ENCODE results near the gene ASAP3.

ASAP3 gene

DNA sequence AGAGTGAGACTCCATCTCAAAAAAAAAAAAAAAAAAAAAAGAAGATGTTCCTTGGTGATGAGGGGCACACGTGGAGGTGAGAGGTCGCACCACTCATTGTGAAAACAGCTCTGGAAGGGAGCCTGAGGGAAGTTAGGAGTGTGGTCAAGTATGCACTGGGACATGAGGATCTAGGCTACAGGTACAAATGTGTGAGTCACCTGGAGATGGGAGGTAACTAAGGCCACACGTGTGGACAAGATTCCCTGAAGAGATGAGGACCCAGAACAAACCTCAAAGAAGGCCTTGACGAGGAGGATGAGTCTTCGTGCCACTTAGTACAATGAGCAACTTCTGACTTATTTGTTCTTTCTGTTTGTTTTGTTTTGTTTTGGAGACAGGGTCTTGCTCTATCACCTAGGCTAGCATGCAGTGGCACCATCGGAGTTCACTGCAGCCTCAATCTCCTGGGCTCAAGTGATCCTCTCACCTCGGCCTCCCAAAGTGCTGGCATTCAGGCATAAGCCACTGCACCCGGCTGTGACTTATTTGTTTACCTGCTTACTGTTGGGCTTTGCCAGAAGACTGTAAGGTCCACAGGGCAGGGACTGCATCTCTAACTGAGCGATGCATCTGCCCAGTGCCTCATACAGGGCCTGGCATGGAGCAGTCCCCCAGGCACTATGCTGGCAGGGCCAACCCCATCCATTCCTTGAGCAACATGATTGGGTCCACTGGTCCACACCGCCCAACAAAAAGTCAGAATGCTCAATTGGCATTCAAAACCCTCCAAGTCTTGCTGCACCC is 6.4 kb downstream of the ASAP3 start:
- no peak for DNase-seq (ENCODE audit: low spot score)

- no peak for DNase-seq (ENCODE audit: low spot score)
Measured at GRCh38 chr1:23475641-23476040, 8.3 kb downstream of the ASAP3 start.

DNA sequence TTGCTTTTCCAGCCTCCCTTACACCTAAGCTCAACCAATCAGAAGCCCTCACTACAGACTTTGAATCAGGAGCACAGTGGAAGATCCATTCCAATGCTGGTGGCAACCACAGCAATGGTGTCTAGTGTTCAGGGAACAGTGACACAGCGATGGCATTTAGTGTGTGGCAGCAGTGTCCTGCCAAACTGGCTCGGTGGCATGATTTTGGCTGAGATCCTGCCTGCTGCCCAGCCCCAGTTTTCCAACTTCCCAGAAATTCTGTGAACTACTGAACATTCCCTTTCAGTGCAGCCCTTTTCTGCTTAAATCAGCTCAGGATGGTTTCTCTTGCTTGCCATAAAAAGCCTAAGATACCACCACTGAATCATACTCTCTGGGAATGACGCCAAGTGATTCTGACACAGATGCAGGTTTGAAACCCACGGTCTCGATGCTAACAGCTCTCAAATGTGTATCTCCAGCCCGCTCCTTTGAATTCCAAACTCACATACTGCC is 8.8 kb downstream of the ASAP3 start:
- DNase-seq (ENCODE audit: low spot score), result peak; percentile 9

DNA sequence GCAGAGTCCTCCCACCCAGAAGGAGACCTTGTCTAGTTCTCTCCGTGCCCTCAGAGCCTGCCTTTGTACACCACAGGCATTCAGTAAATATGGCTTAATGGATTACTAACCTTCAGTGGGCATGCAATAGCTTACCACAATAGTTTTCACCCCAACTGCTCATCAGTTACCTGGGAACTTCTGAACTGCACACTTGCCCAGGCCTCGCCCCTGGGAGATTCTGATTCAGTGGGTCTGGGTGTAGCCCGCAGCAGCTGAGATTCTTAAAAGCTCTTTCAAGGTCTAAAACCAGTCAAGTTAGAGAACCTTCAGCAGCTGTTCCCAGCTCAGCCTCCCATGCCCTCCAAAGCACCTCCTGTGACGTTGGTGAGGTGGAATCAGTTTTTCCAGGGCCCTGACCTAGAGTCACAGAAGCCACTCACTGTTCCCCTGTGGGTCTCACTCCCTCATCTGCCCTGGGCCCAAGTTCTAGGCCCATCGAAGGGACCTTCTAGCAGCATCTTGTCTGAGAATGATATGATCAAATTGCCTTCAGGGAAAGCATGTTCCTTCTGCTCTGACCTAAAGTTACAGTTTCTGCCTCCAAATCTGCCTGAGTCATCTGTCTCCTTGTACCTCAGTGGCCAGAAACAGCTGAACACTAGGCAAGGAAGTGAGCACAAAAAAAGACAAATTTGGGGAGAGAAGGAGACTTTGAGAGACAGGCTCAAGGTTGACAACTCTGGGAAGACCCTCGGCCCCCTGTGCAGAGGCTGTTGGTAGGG is 10.8 kb downstream of the ASAP3 start:
- DNase-seq (ENCODE audit: low spot score), result no peak

- no peak for DNase-seq (ENCODE audit: low spot score)
Measured at GRCh38 chr1:23472351-23473036, 11.5 kb downstream of the ASAP3 start.

- no peak for DNase-seq (ENCODE audit: low spot score)
Measured at GRCh38 chr1:23471473-23472075, 12.4 kb downstream of the ASAP3 start.

GRCh38 chr1:23470282-23471070 is 13.5 kb downstream of the ASAP3 start:
- DNase-seq (ENCODE audit: low spot score), result peak; percentile 20

DNA sequence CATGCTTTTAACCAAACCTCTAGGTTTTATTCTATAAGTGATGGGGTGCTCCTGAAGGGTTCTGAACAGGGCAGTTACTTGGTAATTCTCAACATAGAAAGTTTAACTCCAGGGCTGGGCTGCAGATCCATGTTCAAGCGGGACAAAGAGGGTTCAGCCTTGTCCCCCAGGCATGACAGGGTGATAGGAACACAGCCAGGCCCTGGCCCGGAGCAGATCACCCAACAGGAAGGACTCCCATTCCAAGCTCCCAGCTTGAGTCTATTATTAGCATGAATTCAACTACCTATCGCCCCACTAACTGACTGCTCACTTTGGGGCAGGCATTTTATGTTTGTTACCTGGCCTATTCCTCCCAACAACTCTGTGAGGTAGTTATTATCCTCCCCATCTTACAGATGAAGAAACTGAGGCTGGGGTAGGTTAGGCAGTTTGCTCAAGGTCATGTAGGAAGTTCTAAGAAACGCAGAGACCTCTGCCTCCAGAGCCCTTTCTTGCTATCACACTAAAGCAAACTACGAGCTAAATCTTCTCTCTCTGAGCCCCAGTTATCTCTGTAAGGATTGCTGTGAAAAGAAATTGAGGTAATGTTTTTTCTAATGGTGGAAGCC is 14.5 kb downstream of the ASAP3 start:
- no peak for DNase-seq (ENCODE audit: low spot score)

GRCh38 chr1:23466423-23466989 is 17.5 kb downstream of the ASAP3 start:
- DNase-seq (ENCODE audit: low spot score), result peak; percentile 88

GRCh38 chr1:23463286-23463685 is 20.7 kb downstream of the ASAP3 start:
- DNase-seq (ENCODE audit: low spot score), result no peak

- no peak for DNase-seq (ENCODE audit: low spot score)
Measured at GRCh38 chr1:23462766-23463165, 21.2 kb downstream of the ASAP3 start.

- DNase-seq (ENCODE audit: low spot score), result no peak
Measured at GRCh38 chr1:23461050-23461449, 22.9 kb downstream of the ASAP3 start.

GRCh38 chr1:23460519-23460918 is 23.5 kb downstream of the ASAP3 start:
- no peak for DNase-seq (ENCODE audit: low spot score)

- DNase-seq (ENCODE audit: low spot score), result no peak
Measured at GRCh38 chr1:23459338-23459757, 24.6 kb downstream of the ASAP3 start.

DNA sequence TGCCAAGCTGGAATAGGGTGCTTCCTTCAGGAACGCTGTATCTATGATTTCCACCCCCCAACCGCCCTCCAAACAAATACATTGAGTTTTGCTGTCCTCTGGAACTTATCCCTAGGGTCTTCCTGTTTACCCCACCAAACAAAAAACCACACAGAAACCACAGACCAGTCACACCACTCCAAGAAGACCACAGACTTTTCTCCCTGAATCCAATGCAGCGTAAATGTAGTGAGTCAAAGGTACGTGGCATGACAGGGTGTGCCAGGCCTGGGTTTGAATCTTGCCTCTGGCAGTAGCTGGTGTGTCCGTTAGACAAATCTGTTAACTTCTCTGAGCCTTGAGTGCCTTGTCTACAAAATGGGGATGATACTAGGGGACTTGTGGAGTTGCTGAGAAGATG is 27.8 kb downstream of the ASAP3 start:
- no peak for DNase-seq (ENCODE audit: low spot score)

DNA sequence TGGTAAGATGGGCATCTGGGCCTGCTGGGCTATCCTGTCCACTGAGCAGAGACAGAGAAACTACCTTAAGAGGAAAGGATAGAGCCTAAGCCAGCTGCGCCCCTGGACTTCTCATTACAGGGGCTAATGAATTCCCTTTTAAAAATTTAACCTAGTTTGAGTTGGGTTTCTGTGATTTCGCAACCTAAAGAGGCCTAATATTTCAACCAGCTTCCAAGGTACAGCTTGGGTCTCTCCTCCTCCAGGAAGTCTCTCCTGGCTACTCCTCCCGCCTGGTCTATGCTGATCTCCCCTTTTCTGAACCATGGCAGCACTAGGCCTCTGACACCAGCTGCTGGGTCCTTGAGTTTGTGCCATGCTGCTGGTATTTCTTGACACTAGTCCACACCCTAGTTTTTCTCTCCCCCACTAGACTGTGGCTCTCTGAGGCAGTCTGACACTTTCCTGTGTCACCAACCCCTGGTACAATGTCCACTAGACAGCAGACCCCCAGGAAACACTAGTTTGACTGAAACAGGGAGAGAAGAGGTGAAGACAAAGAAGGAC is 30.5 kb downstream of the ASAP3 start:
- no peak for DNase-seq (ENCODE audit: low spot score)

DNA sequence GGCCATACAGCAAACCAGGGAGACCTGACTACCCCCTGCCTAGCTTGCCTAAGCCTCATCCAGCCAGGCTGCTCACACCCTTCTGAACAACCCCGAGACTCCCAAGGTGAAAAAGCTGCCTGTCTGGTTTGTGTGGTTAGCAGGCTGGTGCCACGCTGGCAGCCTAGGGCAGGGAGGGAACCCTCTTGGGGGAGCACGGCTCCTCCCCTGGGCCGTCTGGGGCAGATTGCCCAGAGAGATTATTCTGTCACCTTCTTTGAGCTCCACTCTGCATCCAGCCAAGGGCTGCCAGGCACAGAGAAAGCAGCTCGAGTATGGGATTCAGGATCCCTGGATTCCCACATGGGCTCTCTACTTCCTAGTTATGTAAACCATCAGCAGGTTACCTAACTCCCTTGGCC is 32.0 kb downstream of the ASAP3 start:
- DNase-seq (ENCODE audit: low spot score), result no peak

DNA sequence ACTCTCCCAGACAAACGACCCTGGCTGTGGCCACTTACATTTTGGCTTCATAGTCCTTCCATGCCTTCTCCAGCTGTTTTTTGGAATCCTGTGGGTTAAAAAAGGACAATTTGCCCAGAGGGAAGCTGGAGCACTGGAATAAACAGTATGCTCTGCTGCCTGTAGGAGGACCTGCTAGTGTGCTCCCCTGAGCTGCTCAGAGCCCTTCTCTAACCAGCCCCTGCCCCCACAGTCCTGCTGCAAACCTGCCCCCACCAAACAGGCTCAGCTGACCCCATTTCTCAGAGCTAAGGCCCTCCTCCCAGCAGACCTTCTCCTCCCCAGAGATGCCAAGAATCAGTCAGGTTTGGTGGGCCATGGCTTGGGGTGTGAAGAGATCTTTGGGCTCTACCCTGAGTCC is 32.5 kb downstream of the ASAP3 start:
- no peak for DNase-seq (ENCODE audit: low spot score)

DNA sequence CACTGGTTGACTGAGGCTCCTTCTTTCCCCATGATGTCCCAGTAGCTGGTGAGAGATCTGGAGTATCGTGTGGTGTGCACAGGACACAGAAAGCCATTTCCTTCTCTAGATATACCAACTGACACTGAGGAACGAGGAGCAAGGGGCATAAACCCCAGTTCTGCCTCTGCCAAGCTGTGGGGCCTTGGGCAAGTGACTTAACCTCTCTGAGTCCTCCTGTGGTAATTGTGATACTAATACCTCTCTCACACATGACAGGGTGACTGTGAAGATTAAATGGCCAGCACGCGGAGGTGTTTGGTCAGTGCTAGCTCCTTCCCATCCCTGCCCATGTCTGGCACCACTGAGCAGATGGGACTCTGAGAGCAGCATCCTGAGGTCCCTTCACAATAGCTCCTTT is 33.1 kb downstream of the ASAP3 start:
- DNase-seq (ENCODE audit: low spot score), result no peak

DNA sequence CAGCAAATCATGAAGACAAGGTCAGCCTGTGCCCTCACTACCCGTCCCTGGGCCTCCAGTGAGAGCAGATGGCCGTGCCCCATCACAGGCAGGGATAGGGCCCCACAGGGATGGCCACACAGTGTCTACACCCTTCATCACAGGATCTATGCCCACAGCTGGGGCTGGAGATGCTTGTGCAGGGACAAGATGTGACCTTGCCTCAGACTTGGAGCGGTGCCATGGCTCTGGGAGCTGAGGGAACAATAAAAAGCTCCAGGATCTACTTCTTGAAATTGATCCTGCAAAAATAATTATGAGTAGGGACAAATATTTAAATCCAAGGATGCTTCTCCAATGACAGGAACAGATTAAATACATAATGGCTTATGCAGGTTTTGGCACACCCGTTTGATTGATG is 34.0 kb downstream of the ASAP3 start:
- DNase-seq (ENCODE audit: low spot score), result no peak
